GM18867 (cell line): ENCODE results near the gene CDH4.
"Not testable (repeated sequence)": the region's sequence is repeated elsewhere in the genome, so short reads cannot be mapped to it uniquely, and the experiment has no call there.

ENCODE experiments used
- ATAC-seq: cut with Tn5 transposase; IDR thresholded peaks from one replicate; pipeline ENCODE4 v1.9.1; 2021; ENCODE audit warnings: mild to moderate bottlenecking, moderate library complexity; ENCODE audit not compliant: unreplicated experiment

CDH4 gene

GRCh38 chr20:61956396-61957342 lies 704.6 kb downstream of the CDH4 start:
- no peak for ATAC-seq

GRCh38 chr20:61957961-61958715 lies 706.1 kb downstream of the CDH4 start:
- no peak for ATAC-seq

GRCh38 chr20:61958773-61959700 lies 707.0 kb downstream of the CDH4 start:
- no peak for ATAC-seq

GRCh38 chr20:61960836-61961235 lies 708.8 kb downstream of the CDH4 start:
- ATAC-seq: no peak

- no peak for ATAC-seq
Observed at GRCh38 chr20:61963149-61963548, 711.1 kb downstream of the CDH4 start.

- no peak for ATAC-seq
Observed at GRCh38 chr20:61963885-61964674, 712.0 kb downstream of the CDH4 start.

GRCh38 chr20:61964675-61965605 lies 712.9 kb downstream of the CDH4 start:
- ATAC-seq: no peak

GRCh38 chr20:61965606-61966491 lies 713.8 kb downstream of the CDH4 start:
- ATAC-seq: no peak

GRCh38 chr20:61966492-61967244 lies 714.6 kb downstream of the CDH4 start:
- no peak for ATAC-seq

- no peak for ATAC-seq
Observed at GRCh38 chr20:61967300-61967699, 715.2 kb downstream of the CDH4 start.

- ATAC-seq: no peak
Observed at GRCh38 chr20:61968036-61968810, 716.2 kb downstream of the CDH4 start.

GRCh38 chr20:61968932-61969331 lies 716.9 kb downstream of the CDH4 start:
- no peak for ATAC-seq

- ATAC-seq: no peak
Observed at GRCh38 chr20:61969806-61970205, 717.7 kb downstream of the CDH4 start.

GRCh38 chr20:61970357-61970756 lies 718.3 kb downstream of the CDH4 start:
- no peak for ATAC-seq

GRCh38 chr20:61971595-61971994 lies 719.5 kb downstream of the CDH4 start:
- ATAC-seq: not testable (repeated sequence)
